KMS-11 (cell line): ENCODE measurements around the gene KRR1.
A peak's percentile ranks its signal among the peaks of the same experiment; 100 is the strongest.

Experiments used
- H2AFZ ChIP-seq: fragments of 200-600 bp; sonication (generic); 2 replicates; pipeline ENCODE4 v1.6.1; 2016; ENCODE audit warnings: antibody characterized with exemption, mixed run types, low read depth
- H3K27ac ChIP-seq: fragments of 200-600 bp; sonication (generic); 2 replicates; pipeline ENCODE4 v1.6.1; 2016; ENCODE audit warnings: mild to moderate bottlenecking, mixed run types
- H3K27me3 ChIP-seq: fragments of 200-600 bp; sonication (generic); 2 replicates; pipeline ENCODE4 v1.6.1; 2017; ENCODE audit warnings: mild to moderate bottlenecking, low read depth, mixed run types, moderate library complexity; ENCODE audit not compliant: insufficient read depth
- H3K36me3 ChIP-seq: fragments of 200-600 bp; sonication (generic); 2 replicates; pipeline ENCODE4 v1.6.1; 2017; ENCODE audit warnings: mild to moderate bottlenecking, mixed run types; ENCODE audit not compliant: insufficient read depth
- H3K4me1 ChIP-seq: fragments of 200-600 bp; sonication (generic); 2 replicates; pipeline ENCODE4 v1.6.1; 2016; ENCODE audit warnings: mild to moderate bottlenecking, low read depth, mixed run types; ENCODE audit not compliant: poor library complexity, severe bottlenecking
- H3K4me2 ChIP-seq: fragments of 200-600 bp; sonication (generic); 2 replicates; pipeline ENCODE4 v1.7.0; 2016; ENCODE audit warnings: mild to moderate bottlenecking, mixed run types
- H3K4me3 ChIP-seq: fragments of 200-600 bp; sonication (generic); IDR thresholded peaks from 2 replicates; pipeline ENCODE4 v1.6.1; 2017; ENCODE audit warnings: low read depth, low read length, mixed read lengths; ENCODE audit not compliant: insufficient read depth
- H3K79me2 ChIP-seq: fragments of 200-600 bp; sonication (generic); 2 replicates; pipeline ENCODE4 v1.6.1; 2016; ENCODE audit warnings: low read depth, mixed run types; ENCODE audit not compliant: insufficient read depth
- H3K9ac ChIP-seq: fragments of 200-600 bp; sonication (generic); 2 replicates; pipeline ENCODE4 v1.6.1; 2016; ENCODE audit warnings: mild to moderate bottlenecking, mixed run types
- H4K20me1 ChIP-seq: fragments of 200-600 bp; sonication (generic); 2 replicates; pipeline ENCODE4 v1.6.1; 2016; ENCODE audit warnings: mild to moderate bottlenecking, mixed run types; ENCODE audit not compliant: insufficient read depth
- CTCF ChIP-seq: fragments of 200-600 bp; sonication (generic); conservative IDR thresholded peaks from 2 replicates; pipeline ENCODE4 v1.6.1; 2017; ENCODE audit warnings: low read depth, mild to moderate bottlenecking, antibody characterized with exemption, low read length, moderate library complexity, mixed read lengths

Gene KRR1

GRCh38 chr12:75529316-75529715 is 17.9 kb upstream of the KRR1 start:
- Histone ChIP-seq H3K9ac (no peak overlapping the region), H3K27me3 (no peaks in the 10 kb centered on the region), H2AFZ (no peak overlapping the region), H3K4me1 (peaks cover 16% of the 10 kb centered on the region), H3K79me2 (no peaks in the 10 kb centered on the region), H3K4me2 (no peak overlapping the region), H3K27ac (no peak overlapping the region), H3K4me3 (no peak overlapping the region), H4K20me1 (no peaks in the 10 kb centered on the region), H3K36me3 (no peaks in the 10 kb centered on the region)
- TF ChIP-seq CTCF, result no peak

GRCh38 chr12:75528692-75529091 is 17.3 kb upstream of the KRR1 start:
- Histone ChIP-seq H3K4me2 (no peak overlapping the region), H3K27me3 (no peaks in the 10 kb centered on the region), H4K20me1 (no peaks in the 10 kb centered on the region), H3K79me2 (no peaks in the 10 kb centered on the region), H2AFZ (no peak overlapping the region), H3K27ac (no peak overlapping the region), H3K4me1 (peaks cover 16% of the 10 kb centered on the region), H3K9ac (no peak overlapping the region), H3K4me3 (no peak overlapping the region), H3K36me3 (no peaks in the 10 kb centered on the region)
- TF ChIP-seq CTCF, result no peak

- peaks cover 16% of the 10 kb centered on the region for H3K4me1 ChIP-seq
- H2AFZ ChIP-seq, result no peak overlapping the region
- H3K9ac ChIP-seq, result no peak overlapping the region
- no peaks in the 10 kb centered on the region for H3K27me3 ChIP-seq
- H3K4me2 ChIP-seq, result no peak overlapping the region
- H3K27ac ChIP-seq, result no peak overlapping the region
- no peak overlapping the region for H3K4me3 ChIP-seq
- no peaks in the 10 kb centered on the region for H3K36me3 ChIP-seq
- no peaks in the 10 kb centered on the region for H3K79me2 ChIP-seq
- H4K20me1 ChIP-seq, result no peaks in the 10 kb centered on the region
- TF ChIP-seq CTCF, result no peak
Observed at GRCh38 chr12:75528272-75528671, 16.9 kb upstream of the KRR1 start.

- no peak overlapping the region for H3K9ac ChIP-seq
- H4K20me1 ChIP-seq, result no peaks in the 10 kb centered on the region
- TF ChIP-seq CTCF, result peak; percentile 94
- no peaks in the 10 kb centered on the region for H3K36me3 ChIP-seq
- peak overlapping the region; percentile 23; the same call in 1 of the 2 replicates for H2AFZ ChIP-seq
- H3K27ac ChIP-seq, result no peak overlapping the region
- H3K4me3 ChIP-seq, result no peak overlapping the region
- H3K27me3 ChIP-seq, result no peaks in the 10 kb centered on the region
- no peaks in the 10 kb centered on the region for H3K79me2 ChIP-seq
- H3K4me1 ChIP-seq, result peaks cover 16% of the 10 kb centered on the region
- H3K4me2 ChIP-seq, result peak overlapping the region; percentile 36; the same call in 1 of the 2 replicates
Observed at GRCh38 chr12:75526655-75527511, 15.5 kb upstream of the KRR1 start.
